CD14-positive monocyte (primary cell): ENCODE data around the gene IFIH1. TPM values are rescaled to one million over a fixed set of nuclear protein-coding genes. Genes with fewer than 3 reads are reported as not detected.

Source experiments
- DNase-seq, 3 donors: peaks; one replicate each; pipeline ENCODE4 v3.0.0-alpha.2; 2011 to 2022
- H2AFZ ChIP-seq: 2 replicates; pipeline ENCODE4 v1.6.0; 2012; ENCODE audit warnings: mild to moderate bottlenecking, low read depth, low read length, inconsistent platforms; ENCODE audit not compliant: insufficient read depth, poor library complexity, severe bottlenecking
- H3K27ac ChIP-seq, 2 donors: 1 replicate in 1 of 2; 2 replicates in 1 of 2; pipeline ENCODE4 v1.5.1; 2012 to 2013; ENCODE audit warnings: low read length in 2 of 2, control low read depth in 1 of 2, inconsistent platforms in 1 of 2, low read depth in 1 of 2, mild to moderate bottlenecking in 1 of 2
- H3K27me3 ChIP-seq, 2 donors: one replicate each; pipeline versions ENCODE4 v1.6.0 to v1.6.1; 2011 to 2013; ENCODE audit warnings: low read length in 2 of 2; ENCODE audit not compliant: control insufficient read depth in 2 of 2, insufficient read depth in 2 of 2
- H3K36me3 ChIP-seq, 2 donors: replicated peaks in 1 of 2; 1 replicate in 1 of 2; 2 replicates in 1 of 2; pipeline versions ENCODE4 v1.5.1 to v1.6.1; 2012 to 2013; ENCODE audit warnings: low read length in 2 of 2, control low read depth in 1 of 2, inconsistent platforms in 1 of 2, mild to moderate bottlenecking in 1 of 2; ENCODE audit not compliant: insufficient read depth in 2 of 2, control insufficient read depth in 1 of 2
- H3K4me1 ChIP-seq, 2 donors: 1 replicate in 1 of 2; 2 replicates in 1 of 2; pipeline versions ENCODE4 v1.5.1 to v1.6.1; 2012 to 2013; ENCODE audit warnings: low read length in 2 of 2, control low read depth in 1 of 2, inconsistent platforms in 1 of 2, mild to moderate bottlenecking in 1 of 2, moderate library complexity in 1 of 2; ENCODE audit not compliant: insufficient read depth in 2 of 2, control insufficient read depth in 1 of 2
- H3K4me2 ChIP-seq: replicated peaks from 2 replicates; pipeline ENCODE3; 2012; ENCODE audit warnings: low read length, moderate library complexity, mild to moderate bottlenecking; ENCODE audit not compliant: poor library complexity, severe bottlenecking; ENCODE audit errors: extremely low read depth
- H3K4me3 ChIP-seq, 3 experiments: fragments of 200-600 bp in 1 of 3; sonication (generic) in 1 of 3; replicated peaks in 1 of 3; 1 replicate in 2 of 3; 2 replicates in 1 of 3; pipeline ENCODE4 v1.5.1; 2011 to 2013; ENCODE audit warnings: low read length in 3 of 3, mild to moderate bottlenecking in 3 of 3, control low read depth in 2 of 3, low read depth in 2 of 3, inconsistent platforms in 1 of 3, moderate library complexity in 1 of 3
- H3K79me2 ChIP-seq: 2 replicates; pipeline ENCODE4 v1.6.0; 2012; ENCODE audit warnings: mild to moderate bottlenecking, control low read depth, inconsistent platforms, low read length, moderate library complexity; ENCODE audit not compliant: insufficient read depth
- H3K9ac ChIP-seq: 2 replicates; pipeline ENCODE4 v1.6.0; 2017; ENCODE audit warnings: low read length, mild to moderate bottlenecking; ENCODE audit not compliant: insufficient read depth, poor library complexity, severe bottlenecking
- H3K9me3 ChIP-seq, 2 donors: replicated peaks in 1 of 2; 1 replicate in 1 of 2; 2 replicates in 1 of 2; pipeline versions ENCODE4 v1.5.1 to v1.6.1; 2012 to 2013; ENCODE audit warnings: low read length in 2 of 2, control low read depth in 1 of 2; ENCODE audit not compliant: control insufficient read depth in 1 of 2, insufficient read depth in 1 of 2
- H4K20me1 ChIP-seq: 2 replicates; pipeline ENCODE4 v1.6.0; 2012; ENCODE audit warnings: mild to moderate bottlenecking, low read length, control low read depth, moderate library complexity; ENCODE audit not compliant: insufficient read depth
- H3K27ac Mint-ChIP-seq, 7 donors: one replicate each; pipeline ENCODE4 v1.8.0; 2020; ENCODE audit warnings: mild to moderate bottlenecking in 7 of 7, mixed read lengths in 7 of 7, moderate library complexity in 6 of 7, inconsistent platforms in 2 of 7
- H3K27me3 Mint-ChIP-seq, 3 donors: one replicate each; pipeline ENCODE4 v1.8.0; 2021 to 2022; ENCODE audit warnings: low read depth in 3 of 3, mild to moderate bottlenecking in 3 of 3, mixed read lengths in 3 of 3, moderate library complexity in 3 of 3, inconsistent platforms in 1 of 3
- H3K36me3 Mint-ChIP-seq, 2 donors: one replicate each; pipeline ENCODE4 v1.8.0; 2020; ENCODE audit warnings: mixed read lengths in 2 of 2, inconsistent platforms in 1 of 2, mild to moderate bottlenecking in 1 of 2
- H3K4me1 Mint-ChIP-seq: one replicate; pipeline ENCODE4 v1.8.0; 2020; ENCODE audit warnings: mild to moderate bottlenecking, mixed read lengths
- H3K4me3 Mint-ChIP-seq, 2 donors: one replicate each; pipeline ENCODE4 v1.8.0; 2020; ENCODE audit warnings: mild to moderate bottlenecking in 2 of 2, mixed read lengths in 2 of 2, moderate library complexity in 1 of 2
- H3K9me3 Mint-ChIP-seq, 7 donors: one replicate each; pipeline ENCODE4 v1.8.0; 2020 to 2022; ENCODE audit warnings: mixed read lengths in 7 of 7, mild to moderate bottlenecking in 6 of 7, moderate library complexity in 6 of 7, inconsistent platforms in 2 of 7
- CTCF ChIP-seq: fragments of 200-600 bp; IDR thresholded peaks from one replicate; pipeline ENCODE4 v1.8.0; 2022; ENCODE audit warnings: antibody characterized with exemption, mild to moderate bottlenecking
- WGBS: methylation state at CpG from one replicate; pipeline ENCODE4 v1.1.5; 2013; ENCODE audit warnings: missing lambda C conversion rate; ENCODE audit not compliant: insufficient coverage; 5-methylcytosine and 5-hydroxymethylcytosine counted together
- intact Hi-C, 2 donors: fragments of 100-400 bp; cut with micrococcal nuclease; formaldehyde crosslinking; loops; one replicate each; pipeline versions ENCODE4 v1.15.0 to v1.15.1; 2023
- polyA plus RNA-seq, 3 donors: library from polyadenylated mRNA; depleted of rRNA in 1 of 3; unstranded in 2 of 3; stranded (reverse) in 1 of 3; fragments of 300-500 nt in 2 of 3; fragments of >200 nt in 1 of 3; fragmentation: Illumina TruSeq in 2 of 3; gene quantifications; 1 replicate in 2 of 3; 2 replicates in 1 of 3; pipeline ENCODE4 v1.2.3, GENCODE V29; 2012 to 2021

Gene IFIH1
- polyA plus RNA-seq, 3 donors = 11.6 to 17.6 (median 17.1) TPM

DNA sequence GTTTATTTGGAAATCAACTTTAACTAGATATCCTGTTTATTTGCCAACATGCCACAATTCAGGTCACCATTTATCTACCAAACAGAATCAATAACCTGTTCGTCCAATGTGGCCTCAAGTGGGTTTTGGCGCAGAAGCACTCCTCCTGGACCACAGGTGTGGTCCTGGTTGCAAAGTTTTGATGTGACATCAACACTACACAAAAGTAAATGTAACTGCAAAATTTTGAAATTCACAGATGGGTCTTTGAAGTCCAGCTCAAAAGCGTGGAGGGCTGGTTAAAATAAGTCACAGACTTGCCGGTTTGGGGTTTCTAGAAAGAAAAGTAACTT, 25.0 kb upstream of the IFIH1 start:
- peaks cover 68% of the 10 kb centered on the region for H3K4me1 Mint-ChIP-seq
- peak overlapping the region; percentile 82 for H3K4me2 ChIP-seq
- H3K9me3 ChIP-seq = no peaks in the 10 kb centered on the region
- peaks cover 7 to 9% of the 10 kb centered on the region in 2 donors for H3K36me3 ChIP-seq
- peaks cover 6 to 10% of the 10 kb centered on the region in 2 donors for H3K36me3 Mint-ChIP-seq
- peak overlapping the region; percentile 92 to 94 for H3K4me3 Mint-ChIP-seq
- peak overlapping the region; percentile 85 to 91 for H3K27ac ChIP-seq
- H3K4me3 ChIP-seq = peak overlapping the region; percentile 72 to 99 (median 86)
- H2AFZ ChIP-seq = peak overlapping the region; percentile 91
- H3K27me3 ChIP-seq = no peaks in the 10 kb centered on the region
- H3K27ac Mint-ChIP-seq = peak overlapping the region; percentile 89 to 99 (median 97)
- H3K4me1 ChIP-seq = peaks cover 58 to 83% of the 10 kb centered on the region in 2 donors
- H3K9me3 Mint-ChIP-seq = no peaks in the 10 kb centered on the region
- no peak for DNase-seq
- 45% methylated on average over 4 of the region's 4 CpGs for WGBS
- intact Hi-C loops = no loop called here
- no peaks in the 10 kb centered on the region for H3K27me3 Mint-ChIP-seq
- TF ChIP-seq CTCF = no peak
- H3K79me2 ChIP-seq = peaks cover 80% of the 10 kb centered on the region
- H4K20me1 ChIP-seq = peaks cover 23% of the 10 kb centered on the region
- H3K9ac ChIP-seq = peak overlapping the region; percentile 84

GRCh38 chr2:162342841-162343240, 24.4 kb upstream of the IFIH1 start:
- Histone ChIP-seq H3K27me3 (no peaks in the 10 kb centered on the region), H4K20me1 (peaks cover 17% of the 10 kb centered on the region), H3K27ac (peak overlapping the region in 1 of 2 donors; percentile 91), H2AFZ (no peak overlapping the region), H3K9ac (no peak overlapping the region), H3K4me3 (peak overlapping the region; percentile 72 to 99 (median 86)), H3K36me3 (peaks cover 1 to 4% of the 10 kb centered on the region in 2 donors), H3K4me1 (peaks cover 61 to 85% of the 10 kb centered on the region in 2 donors), H3K79me2 (peaks cover 76% of the 10 kb centered on the region), H3K4me2 (peak overlapping the region; percentile 82), H3K9me3 (no peaks in the 10 kb centered on the region)
- TF ChIP-seq CTCF = no peak
- H3K27ac Mint-ChIP-seq = peak overlapping the region; percentile 20 to 97 (median 87)
- H3K4me3 Mint-ChIP-seq = peak overlapping the region; percentile 82 to 92
- peaks cover 69% of the 10 kb centered on the region for H3K4me1 Mint-ChIP-seq
- DNase-seq = peak; percentile 35 to 66 (median 48)
- intact Hi-C loops = no loop called here
- H3K9me3 Mint-ChIP-seq = no peaks in the 10 kb centered on the region
- no peaks in the 10 kb centered on the region for H3K27me3 Mint-ChIP-seq
- 0% methylated on average over 1 of the region's 2 CpGs for WGBS
- H3K36me3 Mint-ChIP-seq = peaks cover 2 to 4% of the 10 kb centered on the region in 2 donors
